ENCODE data around the gene SYTL5.
A peak's percentile ranks its signal among the peaks of the same experiment; 100 is the strongest.

SYTL5 gene

GRCh38 chrX:38106991-38107655 is 100.8 kb downstream of the SYTL5 start:
- H3K4me3 ChIP-seq (ENCODE audit: control insufficient read depth, low read depth, low read length) = no peak overlapping the region
- no peak for TF ChIP-seq CTCF (conservative IDR thresholded peaks at IDR 0.05; ENCODE audit: control insufficient read depth, insufficient read depth, low read depth, low read length)
- DNase-seq (ENCODE audit: low read depth) = no peak

GRCh38 chrX:38108364-38108763 is 102.0 kb downstream of the SYTL5 start:
- no peak for DNase-seq (ENCODE audit: low read depth)
- TF ChIP-seq CTCF (conservative IDR thresholded peaks at IDR 0.05; ENCODE audit: control insufficient read depth, insufficient read depth, low read depth, low read length) = no peak
- H3K4me3 ChIP-seq (ENCODE audit: control insufficient read depth, low read depth, low read length) = no peak overlapping the region

- H3K4me3 ChIP-seq (ENCODE audit: control insufficient read depth, low read depth, low read length) = no peak overlapping the region
- no peak for DNase-seq (ENCODE audit: low read depth)
- no peak for TF ChIP-seq CTCF (conservative IDR thresholded peaks at IDR 0.05; ENCODE audit: control insufficient read depth, insufficient read depth, low read depth, low read length)
These were observed 102.9 kb downstream of the SYTL5 start for GRCh38 chrX:38109042-38109898.

GRCh38 chrX:38110231-38110630 is 103.9 kb downstream of the SYTL5 start:
- no peak for TF ChIP-seq CTCF (conservative IDR thresholded peaks at IDR 0.05; ENCODE audit: control insufficient read depth, insufficient read depth, low read depth, low read length)
- no peak overlapping the region for H3K4me3 ChIP-seq (ENCODE audit: control insufficient read depth, low read depth, low read length)
- DNase-seq (ENCODE audit: low read depth) = peak; percentile 40

- H3K4me3 ChIP-seq (ENCODE audit: control insufficient read depth, low read depth, low read length) = no peak overlapping the region
- TF ChIP-seq CTCF (conservative IDR thresholded peaks at IDR 0.05; ENCODE audit: control insufficient read depth, insufficient read depth, low read depth, low read length) = no peak
- DNase-seq (ENCODE audit: low read depth) = no peak
These were observed 104.8 kb downstream of the SYTL5 start for GRCh38 chrX:38111196-38111595.

- H3K4me3 ChIP-seq (ENCODE audit: control insufficient read depth, low read depth, low read length) = no peak overlapping the region
- no peak for DNase-seq (ENCODE audit: low read depth)
- TF ChIP-seq CTCF (conservative IDR thresholded peaks at IDR 0.05; ENCODE audit: control insufficient read depth, insufficient read depth, low read depth, low read length) = no peak
These were observed 106.2 kb downstream of the SYTL5 start for GRCh38 chrX:38112566-38112965.
